Panc1 (cell line): ENCODE measurements around the gene FES. TPM values are rescaled to one million over a fixed set of nuclear protein-coding genes. Genes with fewer than 3 reads are reported as not detected.
"Not testable (repeated sequence)": the region's sequence is repeated elsewhere in the genome, so short reads cannot be mapped to it uniquely, and the experiment has no call there.

ENCODE experiments used
- ATAC-seq: fragments of 200-7000 bp; cut with Tn5 transposase; 2 replicates; pipeline ENCODE4 v1.9.1; 2020; ENCODE audit warnings: mild to moderate bottlenecking, moderate library complexity
- BruUV-seq: library from RNA; stranded (reverse); fragments of 400-500 nt; replicated peaks from 2 replicates; lab custom pipeline; 2021; lab: Mats Ljungman, UMichigan
- CTCF ChIA-PET: fragments of 300-600 bp; sonication (Branson Sonifier 250); formaldehyde crosslinking; loops from one replicate; lab custom pipeline; 2022; ENCODE audit warnings: antibody characterized with exemption; lab: Charles Lee
- POLR2A ChIA-PET: fragments of 300-600 bp; sonication (Branson Sonifier 250); formaldehyde crosslinking; loops from one replicate; lab custom pipeline; 2022; ENCODE audit warnings: antibody characterized with exemption; lab: Charles Lee
- DNase-seq: peaks from one replicate; pipeline ENCODE4 v3.0.0-alpha.2; 2010; ENCODE audit warnings: low read depth, low spot score
- H3K27ac ChIP-seq: 2 replicates; pipeline ENCODE4 v1.5.1; 2011; ENCODE audit warnings: mild to moderate bottlenecking, low read length, inconsistent platforms
- H3K27me3 ChIP-seq: fragments of 200-500 bp; sonication (Bioruptor generic); 2 replicates; pipeline ENCODE4 v1.6.0; 2014; ENCODE audit warnings: low read length, inconsistent platforms; ENCODE audit not compliant: control insufficient read depth, insufficient read depth
- H3K36me3 ChIP-seq: fragments of 200-500 bp; sonication (Bioruptor generic); 2 replicates; pipeline ENCODE4 v1.5.1; 2014; ENCODE audit warnings: inconsistent platforms, mild to moderate bottlenecking, low read length, moderate library complexity; ENCODE audit not compliant: control insufficient read depth, insufficient read depth
- H3K4me1 ChIP-seq: 2 replicates; pipeline ENCODE4 v1.5.1; 2011; ENCODE audit warnings: inconsistent platforms, mild to moderate bottlenecking, low read length, moderate library complexity; ENCODE audit not compliant: control insufficient read depth, insufficient read depth
- H3K4me3 ChIP-seq, 2 experiments: 2 replicates each; pipeline ENCODE4 v1.5.1; 2011 to 2012; ENCODE audit warnings: low read depth in 2 of 2, low read length in 2 of 2, mild to moderate bottlenecking in 2 of 2, inconsistent platforms in 1 of 2, moderate library complexity in 1 of 2
- H3K9me3 ChIP-seq: fragments of 200-500 bp; sonication (Bioruptor generic); 2 replicates; pipeline ENCODE4 v1.5.1; 2014; ENCODE audit warnings: low read depth, mild to moderate bottlenecking, inconsistent platforms, low read length, moderate library complexity; ENCODE audit not compliant: control insufficient read depth, insufficient read depth
- POLR2AphosphoS5 ChIP-seq: IDR thresholded peaks from 2 replicates; pipeline ENCODE4 v1.6.1; 2012; ENCODE audit warnings: mild to moderate bottlenecking, low read depth, low read length, moderate library complexity
- SIN3A ChIP-seq: IDR thresholded peaks from 2 replicates; pipeline ENCODE4 v1.6.1; 2012; ENCODE audit warnings: low read depth, mild to moderate bottlenecking, low read length, moderate library complexity, borderline replicate concordance; ENCODE audit not compliant: insufficient read depth
- TCF7L2 ChIP-seq: IDR thresholded peaks from 2 replicates; pipeline ENCODE4 v1.6.1; 2011; ENCODE audit warnings: mild to moderate bottlenecking, low read depth, low read length, inconsistent platforms
- in situ Hi-C: cut with HindIII; loops from 2 replicates; pipeline ENCODE4 v1.10.0; 2016; ENCODE audit warnings: low sequenced_read_pairs, low pct_unique_long_range_greater_than_20kb
- intact Hi-C: fragments of 100-400 bp; cut with micrococcal nuclease; formaldehyde crosslinking; loops from one replicate; pipeline ENCODE4 v1.10.0; 2022; ENCODE audit not compliant: unreplicated experiment
- total RNA-seq: library from RNA; stranded (reverse); gene quantifications from one replicate; pipeline ENCODE4 v1.2.1, GENCODE V29; 2021; ENCODE audit not compliant: unreplicated experiment
- TF ChIP-seq, protein P1 (sequence below): fragments of 450-650 bp; IDR thresholded peaks from 2 replicates; pipeline ENCODE4 v1.5.1; 2017; ENCODE audit warnings: mild to moderate bottlenecking
- TF ChIP-seq, protein P2 (sequence below), 2 experiments: IDR thresholded peaks; 2 replicates each; pipeline ENCODE4 v1.6.1; 2011 to 2012; ENCODE audit warnings: low read depth in 2 of 2, control low read depth in 1 of 2, low read length in 1 of 2, mild to moderate bottlenecking in 1 of 2, moderate library complexity in 1 of 2; ENCODE audit not compliant: insufficient read depth in 1 of 2

Gene FES
- total RNA-seq, 1 experiment from 2014 or later: 0.64 TPM

DNA sequence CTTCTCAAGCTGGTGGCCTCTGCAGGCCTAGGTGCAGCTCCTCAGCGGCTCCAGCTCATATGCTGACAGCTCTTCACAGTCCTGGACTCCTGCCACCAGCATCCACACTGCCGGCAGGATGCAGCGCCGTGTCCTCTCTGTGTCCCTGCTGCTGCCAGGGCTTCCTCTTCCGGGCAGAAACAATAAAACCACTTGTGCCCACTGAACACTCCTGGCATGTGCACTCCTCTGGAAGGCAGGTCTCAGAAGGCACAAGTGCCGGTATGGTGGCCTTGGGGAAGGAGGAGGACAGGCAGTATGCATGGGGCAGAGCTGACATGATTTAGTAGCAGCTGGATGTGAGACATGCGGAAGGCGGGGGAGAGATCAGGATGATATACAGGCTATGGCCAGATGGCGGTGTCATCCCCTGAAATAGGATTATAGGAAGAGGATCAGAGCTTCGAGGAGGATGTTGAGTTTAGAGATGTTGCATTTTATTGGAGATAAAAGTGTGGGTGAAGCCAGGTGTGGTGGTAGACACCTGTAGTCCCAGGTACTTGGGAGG, 11.3 kb downstream of the FES start:
- ATAC-seq: 0 out of 2 replicates have a peak, but pooled peaks have one; percentile 26
- no peak for DNase-seq
- Histone ChIP-seq H3K4me3 (no peak overlapping the region), H3K27ac (no peak overlapping the region), H3K36me3 (no peaks in the 10 kb centered on the region; the same call in 1 of the 2 replicates), H3K27me3 (no peaks in the 10 kb centered on the region), H3K4me1 (no peaks in the 10 kb centered on the region), H3K9me3 (no peaks in the 10 kb centered on the region)
- CTCF ChIA-PET: interaction anchor here (0.9 to 1.2 kb wide), 3 partner anchors 7 to 36 kb away, joined by 3 to 4 read pairs (median 3); partner anchors contain the start of gene MAN2A2
- intact Hi-C loops (no loop called here), in situ Hi-C loops (no loop called here)
- POLR2A ChIA-PET: no interaction called here
- no TSS peak for BruUV-seq
- TF ChIP-seq, protein P1, sequence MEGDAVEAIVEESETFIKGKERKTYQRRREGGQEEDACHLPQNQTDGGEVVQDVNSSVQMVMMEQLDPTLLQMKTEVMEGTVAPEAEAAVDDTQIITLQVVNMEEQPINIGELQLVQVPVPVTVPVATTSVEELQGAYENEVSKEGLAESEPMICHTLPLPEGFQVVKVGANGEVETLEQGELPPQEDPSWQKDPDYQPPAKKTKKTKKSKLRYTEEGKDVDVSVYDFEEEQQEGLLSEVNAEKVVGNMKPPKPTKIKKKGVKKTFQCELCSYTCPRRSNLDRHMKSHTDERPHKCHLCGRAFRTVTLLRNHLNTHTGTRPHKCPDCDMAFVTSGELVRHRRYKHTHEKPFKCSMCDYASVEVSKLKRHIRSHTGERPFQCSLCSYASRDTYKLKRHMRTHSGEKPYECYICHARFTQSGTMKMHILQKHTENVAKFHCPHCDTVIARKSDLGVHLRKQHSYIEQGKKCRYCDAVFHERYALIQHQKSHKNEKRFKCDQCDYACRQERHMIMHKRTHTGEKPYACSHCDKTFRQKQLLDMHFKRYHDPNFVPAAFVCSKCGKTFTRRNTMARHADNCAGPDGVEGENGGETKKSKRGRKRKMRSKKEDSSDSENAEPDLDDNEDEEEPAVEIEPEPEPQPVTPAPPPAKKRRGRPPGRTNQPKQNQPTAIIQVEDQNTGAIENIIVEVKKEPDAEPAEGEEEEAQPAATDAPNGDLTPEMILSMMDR: 0 out of 2 replicates have a peak, but pooled peaks have one; percentile 10
- no peak for TF ChIP-seq TCF7L2

DNA sequence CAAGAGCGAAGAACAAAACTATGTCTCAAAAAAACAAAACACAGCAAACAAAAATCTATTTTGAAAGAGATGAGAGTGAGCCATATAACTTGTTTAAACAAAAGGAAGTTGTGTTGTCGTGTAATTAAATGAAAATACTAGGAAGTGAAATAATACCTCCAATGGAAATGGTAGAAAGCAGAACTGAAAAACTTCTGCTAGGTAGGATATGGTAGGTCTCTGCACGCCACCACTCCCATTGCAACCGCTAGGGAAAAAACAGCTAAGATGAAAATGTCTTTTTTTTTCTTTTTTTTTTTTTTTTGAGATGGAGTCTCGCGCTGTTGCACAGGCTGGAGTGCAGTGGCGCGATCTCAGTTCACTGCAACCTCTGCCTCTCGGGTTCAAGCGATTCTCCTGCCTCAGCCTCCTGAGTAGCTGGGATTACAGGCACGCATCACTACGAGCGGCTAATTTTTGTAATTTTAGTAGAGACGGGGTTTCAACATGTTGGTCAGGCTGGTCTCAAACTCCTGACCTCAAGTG, 12.9 kb downstream of the FES start:
- H3K27me3 ChIP-seq, BruUV-seq, H3K4me3 ChIP-seq, H3K27ac ChIP-seq, DNase-seq, intact Hi-C loops, H3K9me3 ChIP-seq, in situ Hi-C loops, H3K4me1 ChIP-seq, H3K36me3 ChIP-seq, ATAC-seq: not testable (repeated sequence)
- CTCF ChIA-PET: interaction anchor here (0.7 kb wide), 1 partner anchor 14 kb away, joined by 4 read pairs; no protein-coding TSS in a partner anchor
- POLR2A ChIA-PET: interaction anchor here (0.6 kb wide), 1 partner anchor 1758 kb away, joined by 4 read pairs; no protein-coding TSS in a partner anchor

DNA sequence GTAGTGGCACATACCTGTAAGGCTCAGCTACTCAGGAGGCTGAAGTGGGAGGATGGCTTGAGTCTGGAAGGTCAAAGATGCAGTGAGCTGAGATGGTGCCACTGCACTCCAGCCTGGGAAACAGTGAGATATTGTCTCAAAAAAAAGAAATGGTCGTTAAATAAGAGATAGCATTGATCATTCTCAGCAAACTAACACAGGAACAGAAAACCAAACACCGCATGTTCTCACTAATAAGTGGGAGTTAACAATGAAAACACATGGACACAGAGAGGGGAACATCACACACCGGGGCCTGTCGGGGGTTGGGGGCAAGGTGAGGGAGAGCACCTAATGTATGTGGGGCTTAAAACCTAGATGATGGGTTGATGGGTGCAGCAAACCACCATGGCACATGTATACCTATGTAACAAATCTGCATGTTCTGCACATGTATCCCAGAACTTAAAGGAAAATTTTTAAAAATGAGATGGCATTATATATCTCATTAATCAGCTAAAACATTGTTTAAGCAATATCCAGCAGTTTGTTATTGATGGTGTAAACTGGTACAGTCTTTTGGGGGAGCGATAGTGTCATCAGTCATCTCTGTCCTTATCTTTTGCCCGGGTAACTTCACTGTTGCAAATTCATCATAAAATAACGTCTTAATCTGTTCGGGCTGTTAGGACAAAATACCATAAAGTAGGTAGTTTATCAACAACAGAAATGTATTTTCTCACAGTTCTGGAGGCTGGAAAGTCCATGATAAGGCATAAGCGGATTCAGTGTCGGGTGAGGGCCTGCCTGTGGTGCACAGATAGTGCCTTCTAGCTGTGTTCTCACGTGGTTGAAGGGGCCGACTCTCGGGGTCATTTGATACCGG, 17.1 kb downstream of the FES start:
- peak overlapping the region; percentile 67 to 70 for H3K4me3 ChIP-seq
- POLR2A ChIA-PET: no interaction called here
- peaks cover 12% of the 10 kb centered on the region for H3K4me1 ChIP-seq
- no peak for DNase-seq
- no peaks in the 10 kb centered on the region for H3K27me3 ChIP-seq
- TF ChIP-seq TCF7L2 (no peak), SIN3A (no peak), POLR2AphosphoS5 (no peak)
- TF ChIP-seq, protein P2, sequence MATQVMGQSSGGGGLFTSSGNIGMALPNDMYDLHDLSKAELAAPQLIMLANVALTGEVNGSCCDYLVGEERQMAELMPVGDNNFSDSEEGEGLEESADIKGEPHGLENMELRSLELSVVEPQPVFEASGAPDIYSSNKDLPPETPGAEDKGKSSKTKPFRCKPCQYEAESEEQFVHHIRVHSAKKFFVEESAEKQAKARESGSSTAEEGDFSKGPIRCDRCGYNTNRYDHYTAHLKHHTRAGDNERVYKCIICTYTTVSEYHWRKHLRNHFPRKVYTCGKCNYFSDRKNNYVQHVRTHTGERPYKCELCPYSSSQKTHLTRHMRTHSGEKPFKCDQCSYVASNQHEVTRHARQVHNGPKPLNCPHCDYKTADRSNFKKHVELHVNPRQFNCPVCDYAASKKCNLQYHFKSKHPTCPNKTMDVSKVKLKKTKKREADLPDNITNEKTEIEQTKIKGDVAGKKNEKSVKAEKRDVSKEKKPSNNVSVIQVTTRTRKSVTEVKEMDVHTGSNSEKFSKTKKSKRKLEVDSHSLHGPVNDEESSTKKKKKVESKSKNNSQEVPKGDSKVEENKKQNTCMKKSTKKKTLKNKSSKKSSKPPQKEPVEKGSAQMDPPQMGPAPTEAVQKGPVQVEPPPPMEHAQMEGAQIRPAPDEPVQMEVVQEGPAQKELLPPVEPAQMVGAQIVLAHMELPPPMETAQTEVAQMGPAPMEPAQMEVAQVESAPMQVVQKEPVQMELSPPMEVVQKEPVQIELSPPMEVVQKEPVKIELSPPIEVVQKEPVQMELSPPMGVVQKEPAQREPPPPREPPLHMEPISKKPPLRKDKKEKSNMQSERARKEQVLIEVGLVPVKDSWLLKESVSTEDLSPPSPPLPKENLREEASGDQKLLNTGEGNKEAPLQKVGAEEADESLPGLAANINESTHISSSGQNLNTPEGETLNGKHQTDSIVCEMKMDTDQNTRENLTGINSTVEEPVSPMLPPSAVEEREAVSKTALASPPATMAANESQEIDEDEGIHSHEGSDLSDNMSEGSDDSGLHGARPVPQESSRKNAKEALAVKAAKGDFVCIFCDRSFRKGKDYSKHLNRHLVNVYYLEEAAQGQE (IDR thresholded peaks at IDR 0.05; ENCODE audit: insufficient read depth in 1 of 2, low read depth in 2 of 2, low read length in 1 of 2): no peak
- TF ChIP-seq, protein P1: no peak
- no peak for ATAC-seq
- CTCF ChIA-PET: interaction anchor here (0.6 to 3.1 kb wide), 2 partner anchors 30 to 44 kb away, joined by 7 to 16 read pairs; partner anchors contain the start of gene HDDC3
- no peaks in the 10 kb centered on the region for H3K9me3 ChIP-seq
- H3K36me3 ChIP-seq: 0 out of 2 replicates have a peak, but pooled peaks cover 5% of the 10 kb centered on the region
- intact Hi-C loops: no loop called here
- peak overlapping the region; percentile 94 for H3K27ac ChIP-seq
- no TSS peak for BruUV-seq
- in situ Hi-C loops: no loop called here
